HG03135 (cell line): ENCODE measurements around the gene DNAJB11.
"Not testable (repeated sequence)": the region's sequence is repeated elsewhere in the genome, so short reads cannot be mapped to it uniquely, and the experiment has no call there.

Experiments used
- ATAC-seq: cut with Tn5 transposase; IDR thresholded peaks from one replicate; pipeline ENCODE4 v1.9.1; 2021; ENCODE audit warnings: mild to moderate bottlenecking, moderate library complexity; ENCODE audit not compliant: unreplicated experiment

Gene DNAJB11

GRCh38 chr3:186570096-186570940, at the start of gene DNAJB11:
TSS of gene DNAJB11 (plus strand) at chr3:186570720. CDS start at chr3:186570898, 178 bp downstream.
- ATAC-seq: peak; percentile 85

- peak; percentile 52 for ATAC-seq
Measured at GRCh38 chr3:186520957-186521842, 49.3 kb upstream of the DNAJB11 start.

GRCh38 chr3:186523022-186523421, 47.5 kb upstream of the DNAJB11 start:
- ATAC-seq: no peak

GRCh38 chr3:186523434-186523833, 47.1 kb upstream of the DNAJB11 start:
- no peak for ATAC-seq

- no peak for ATAC-seq
Measured at GRCh38 chr3:186524616-186525015, 45.9 kb upstream of the DNAJB11 start.

GRCh38 chr3:186525369-186526255, 44.9 kb upstream of the DNAJB11 start:
- ATAC-seq: no peak

- no peak for ATAC-seq
Measured at GRCh38 chr3:186526256-186526606, 44.3 kb upstream of the DNAJB11 start.

- ATAC-seq: no peak
Measured at GRCh38 chr3:186529201-186529999, 41.1 kb upstream of the DNAJB11 start.

- no peak for ATAC-seq
Measured at GRCh38 chr3:186530415-186530814, 40.1 kb upstream of the DNAJB11 start.

- ATAC-seq: not testable (repeated sequence)
Measured at GRCh38 chr3:186531694-186532093, 38.8 kb upstream of the DNAJB11 start.

- ATAC-seq: peak; percentile 65
Measured at GRCh38 chr3:186532598-186533072, 37.9 kb upstream of the DNAJB11 start.

GRCh38 chr3:186534113-186534669, 36.3 kb upstream of the DNAJB11 start:
- ATAC-seq: peak; percentile 81

GRCh38 chr3:186536883-186537844, 33.4 kb upstream of the DNAJB11 start:
- ATAC-seq: no peak

GRCh38 chr3:186538779-186539178, 31.7 kb upstream of the DNAJB11 start:
- ATAC-seq: no peak

- peak; percentile 68 for ATAC-seq
Measured at GRCh38 chr3:186540221-186540834, 30.2 kb upstream of the DNAJB11 start.

GRCh38 chr3:186540835-186541226, 29.7 kb upstream of the DNAJB11 start:
- no peak for ATAC-seq

- ATAC-seq: no peak
Measured at GRCh38 chr3:186544281-186544680, 26.2 kb upstream of the DNAJB11 start, which contains the start of gene CRYGS. TSS of gene CRYGS (minus strand) at chr3:186544380. CDS start at chr3:186544326, 54 bp downstream.

- ATAC-seq: no peak
Measured at GRCh38 chr3:186549497-186549896, 21.0 kb upstream of the DNAJB11 start.
